Gastroesophageal sphincter (tissue), 3 donors: ENCODE data around the gene CALHM3.

Experiments used
- CTCF ChIP-seq, 4 experiments: fragments of 200-600 bp in 2 of 4; fragments of 450-650 bp in 2 of 4; sonication (generic) in 1 of 4; IDR thresholded peaks; one replicate each; pipeline ENCODE4 v1.5.1; 2017 to 2019; ENCODE audit warnings: antibody characterized with exemption in 4 of 4, mild to moderate bottlenecking in 2 of 4, moderate library complexity in 2 of 4
- POLR2A ChIP-seq, 2 donors: fragments of 450-650 bp; IDR thresholded peaks; one replicate each; pipeline ENCODE4 v1.6.1; 2017; ENCODE audit warnings: antibody characterized with exemption in 2 of 2, mild to moderate bottlenecking in 2 of 2, moderate library complexity in 1 of 2
- POLR2AphosphoS5 ChIP-seq: sonication (generic); formaldehyde crosslinking; IDR thresholded peaks from one replicate; pipeline ENCODE4 v1.6.1; 2017; ENCODE audit warnings: antibody characterized with exemption

- no peak for TF ChIP-seq POLR2AphosphoS5
- TF ChIP-seq POLR2A (IDR thresholded peaks at IDR 0.05) = no peak
- TF ChIP-seq CTCF (IDR thresholded peaks at IDR 0.05) = no peak
Measured at GRCh38 chr10:103517234-103518085, 38.4 kb upstream of the CALHM3 start.
